Gastrocnemius medialis (tissue), 4 donors: ENCODE data around the gene CDC42EP5. TPM values are rescaled to one million over a fixed set of nuclear protein-coding genes. Genes with fewer than 3 reads are reported as not detected.
A peak's percentile ranks its signal among the peaks of the same experiment; 100 is the strongest.

ENCODE experiments used
- ATAC-seq, 2 donors: fragments of 150-250 bp; one replicate each; pipeline ENCODE4 v1.9.1; 2016
- DNase-seq, 2 donors: peaks; one replicate each; pipeline ENCODE4 v3.0.0-alpha.2; 2019
- H3K27ac ChIP-seq, 4 donors: fragments of 200-600 bp; sonication (generic); 1 replicate in 1 of 4; 2 replicates in 3 of 4; pipeline ENCODE4 v1.5.1; 2016 to 2018; ENCODE audit warnings: mild to moderate bottlenecking in 2 of 4, moderate library complexity in 1 of 4
- H3K27me3 ChIP-seq, 3 donors: fragments of 200-600 bp; sonication (generic) in 2 of 3; 1 replicate in 1 of 3; 2 replicates in 2 of 3; pipeline versions ENCODE4 v1.5.1 to v1.6.0; 2016 to 2019; ENCODE audit warnings: mild to moderate bottlenecking in 1 of 3, moderate library complexity in 1 of 3
- H3K36me3 ChIP-seq, 2 donors: fragments of 200-600 bp; sonication (generic) in 1 of 2; one replicate each; pipeline ENCODE4 v1.5.1; 2017 to 2018
- H3K4me1 ChIP-seq, 2 donors: fragments of 200-600 bp; sonication (generic) in 1 of 2; one replicate each; pipeline ENCODE4 v1.5.1; 2016 to 2017; ENCODE audit warnings: mild to moderate bottlenecking in 2 of 2
- H3K4me3 ChIP-seq, 4 donors: fragments of 200-600 bp; sonication (generic) in 3 of 4; 1 replicate in 1 of 4; 2 replicates in 3 of 4; pipeline ENCODE4 v1.5.1; 2016 to 2019; ENCODE audit warnings: mild to moderate bottlenecking in 2 of 4
- H3K9me3 ChIP-seq, 3 donors: fragments of 200-600 bp; sonication (generic) in 2 of 3; 1 replicate in 1 of 3; 2 replicates in 2 of 3; pipeline ENCODE4 v1.5.1; 2016 to 2019
- CTCF ChIP-seq, 5 experiments: fragments of 450-650 bp in 3 of 5; fragments of 200-600 bp in 2 of 5; sonication (generic) in 2 of 5; IDR thresholded peaks in 4 of 5; conservative IDR thresholded peaks in 1 of 5; 1 replicate in 4 of 5; 2 replicates in 1 of 5; pipeline ENCODE4 v1.5.1; 2016 to 2019; ENCODE audit warnings: antibody characterized with exemption in 5 of 5, mild to moderate bottlenecking in 3 of 5, moderate library complexity in 3 of 5
- POLR2A ChIP-seq, 2 donors: fragments of 450-650 bp; IDR thresholded peaks; one replicate each; pipeline ENCODE4 v1.6.1; 2017; ENCODE audit warnings: antibody characterized with exemption in 2 of 2, mild to moderate bottlenecking in 2 of 2, moderate library complexity in 2 of 2
- in situ Hi-C, 4 donors: fragments of 200-750 bp; cut with MboI; loops; one replicate each; pipeline versions ENCODE4 v1.15.0 to v1.8.0; 2017; ENCODE audit warnings: low sequenced_read_pairs in 4 of 4
- intact Hi-C: fragments of 100-400 bp; cut with DNase I; formaldehyde crosslinking; loops from one replicate; pipeline ENCODE4 v1.15.1; 2023; ENCODE audit warnings: low total_unique reads
- total RNA-seq, 4 donors: library from RNA; depleted of rRNA; stranded (reverse); fragments of >200 nt; gene quantifications; one replicate each; pipeline versions ENCODE4 v1.1.0 to v1.2.3, GENCODE V29; 2016

Gene CDC42EP5
- total RNA-seq, 4 donors from 2014 or later = 0.83 to 4.6 (median 4.2) TPM; not detected in 1

- in situ Hi-C loops (no loop called here), intact Hi-C loops (no loop called here)
- no peaks in the 10 kb centered on the region for H3K9me3 ChIP-seq
- H3K4me3 ChIP-seq = no peak overlapping the region
- DNase-seq = no peak
- H3K27ac ChIP-seq = no peak overlapping the region
- TF ChIP-seq CTCF (IDR thresholded peaks at IDR 0.05 in 4 of 5, conservative IDR thresholded peaks at IDR 0.05 in 1 of 5) = no peak
- ATAC-seq = no peak
- H3K27me3 ChIP-seq = no peaks in the 10 kb centered on the region
- peaks cover 3 to 13% of the 10 kb centered on the region in 2 donors for H3K4me1 ChIP-seq
- peaks cover 0 to 12% of the 10 kb centered on the region in 2 donors for H3K36me3 ChIP-seq
Observed at GRCh38 chr19:54444737-54445136, 28.4 kb downstream of the CDC42EP5 start.

DNA sequence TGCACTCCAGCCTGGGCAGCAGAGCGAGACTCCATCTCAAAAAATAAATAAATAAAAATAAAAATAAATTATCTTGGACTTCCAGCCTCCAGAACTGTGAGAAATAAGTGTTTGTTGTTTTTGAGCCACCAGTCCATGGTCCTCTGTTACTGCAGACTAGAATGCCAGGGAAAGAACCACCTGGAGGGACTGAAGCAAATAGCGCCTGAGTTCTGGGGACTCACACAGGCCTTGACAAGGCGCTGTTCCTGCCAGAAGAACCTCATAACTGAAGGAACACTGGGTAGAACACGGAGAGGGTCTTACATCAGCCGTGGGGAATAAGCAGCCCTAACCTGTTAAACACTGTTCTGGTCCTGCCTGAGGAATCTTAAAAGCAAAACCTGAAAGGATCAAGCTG lies 32.5 kb downstream of the CDC42EP5 start:
- no peaks in the 10 kb centered on the region for H3K9me3 ChIP-seq
- in situ Hi-C loops = no loop called here
- H3K27me3 ChIP-seq = no peaks in the 10 kb centered on the region
- DNase-seq (no peak), ATAC-seq (no peak)
- peaks cover 0 to 11% of the 10 kb centered on the region in 2 donors for H3K36me3 ChIP-seq
- TF ChIP-seq CTCF (IDR thresholded peaks at IDR 0.05 in 4 of 5, conservative IDR thresholded peaks at IDR 0.05 in 1 of 5) (no peak), POLR2A (IDR thresholded peaks at IDR 0.05) (no peak)
- intact Hi-C loops = no loop called here
- no peak overlapping the region for H3K4me3 ChIP-seq
- H3K27ac ChIP-seq = no peak overlapping the region
- H3K4me1 ChIP-seq = peaks cover 8 to 13% of the 10 kb centered on the region in 2 donors

- Histone ChIP-seq H3K9me3 (no peaks in the 10 kb centered on the region), H3K27ac (no peak overlapping the region), H3K4me1 (peaks cover 8 to 26% of the 10 kb centered on the region in 2 donors), H3K27me3 (no peaks in the 10 kb centered on the region), H3K4me3 (no peak overlapping the region), H3K36me3 (no peaks in the 10 kb centered on the region)
- intact Hi-C loops = no loop called here
- ATAC-seq = no peak
- no peak for TF ChIP-seq POLR2A (IDR thresholded peaks at IDR 0.05)
- no peak for TF ChIP-seq CTCF (IDR thresholded peaks at IDR 0.05 in 4 of 5, conservative IDR thresholded peaks at IDR 0.05 in 1 of 5)
- in situ Hi-C loops = no loop called here
- no peak for DNase-seq
Observed at GRCh38 chr19:54439174-54439851, 33.8 kb downstream of the CDC42EP5 start.

GRCh38 chr19:54436628-54437252 lies 36.4 kb downstream of the CDC42EP5 start:
- H3K36me3 ChIP-seq = no peaks in the 10 kb centered on the region
- intact Hi-C loops (no loop called here), in situ Hi-C loops (no loop called here)
- peaks cover 6 to 9% (median 6%) of the 10 kb centered on the region in 3 donors for H3K27me3 ChIP-seq
- H3K4me3 ChIP-seq = no peak overlapping the region
- no peak overlapping the region for H3K27ac ChIP-seq
- TF ChIP-seq POLR2A (IDR thresholded peaks at IDR 0.05) = no peak
- no peaks in the 10 kb centered on the region for H3K9me3 ChIP-seq
- ATAC-seq = peak in 1 of 2 donors; percentile 48
- no peak for DNase-seq
- peaks cover 8 to 31% of the 10 kb centered on the region in 2 donors for H3K4me1 ChIP-seq

DNA sequence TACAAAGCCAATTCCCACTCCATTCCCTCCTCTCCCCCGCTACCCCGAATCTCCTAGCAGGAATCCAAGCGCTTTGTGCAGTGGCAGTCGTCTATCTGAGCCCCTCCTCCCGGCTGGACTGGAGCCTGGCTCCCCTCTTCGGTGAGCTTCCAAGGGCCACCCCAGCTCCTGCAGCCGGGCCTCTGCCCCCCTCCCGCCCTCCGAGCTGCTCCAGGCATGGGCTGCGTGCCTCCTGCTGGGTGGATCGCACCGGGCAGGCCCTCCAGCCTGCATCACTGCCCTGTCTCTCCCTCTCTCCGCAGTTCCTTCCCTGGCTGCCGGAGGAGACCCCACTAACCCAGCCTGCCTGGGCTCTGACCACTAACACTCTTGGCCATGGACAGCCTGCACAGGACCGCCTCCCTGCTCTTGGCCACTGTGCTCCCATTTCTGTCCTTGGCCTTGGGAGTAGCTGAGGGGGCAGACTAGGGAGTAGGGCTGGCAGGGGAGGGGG lies 37.0 kb downstream of the CDC42EP5 start:
- H3K27ac ChIP-seq = no peak overlapping the region
- ATAC-seq = no peak
- in situ Hi-C loops = no loop called here

More for the DNA sequence above, 37.0 kb downstream of the CDC42EP5 start:
- no peak for DNase-seq
- H3K27me3 ChIP-seq = peaks cover 6 to 14% (median 10%) of the 10 kb centered on the region in 3 donors
- peaks cover 11 to 36% of the 10 kb centered on the region in 2 donors for H3K4me1 ChIP-seq
- intact Hi-C loops = no loop called here
- no peak overlapping the region for H3K4me3 ChIP-seq
- no peaks in the 10 kb centered on the region for H3K9me3 ChIP-seq
- H3K36me3 ChIP-seq = no peaks in the 10 kb centered on the region
- TF ChIP-seq CTCF (IDR thresholded peaks at IDR 0.05 in 4 of 5, conservative IDR thresholded peaks at IDR 0.05 in 1 of 5) (no peak), POLR2A (IDR thresholded peaks at IDR 0.05) (no peak)
